ENCODE results near the gene HOXC6. TPM values are rescaled to one million over a fixed set of nuclear protein-coding genes. Genes with fewer than 3 reads are reported as not detected.

The HOXC6 gene
- total RNA-seq, 1 donor: 0.09 TPM

- no peak for TF ChIP-seq CTCF (IDR thresholded peaks at IDR 0.05; ENCODE audit: insufficient read depth, low read length)
- DNase-seq (ENCODE audit: low read depth): peak; percentile 62
- H3K4me3 ChIP-seq (ENCODE audit: low read depth, low read length): peak overlapping the region; percentile 58
These were observed 10.3 kb upstream of the HOXC6 start for GRCh38 chr12:54017878-54018467.

GRCh38 chr12:54018468-54018984 lies 9.7 kb upstream of the HOXC6 start:
- no peak for DNase-seq (ENCODE audit: low read depth)
- peak overlapping the region; percentile 58 for H3K4me3 ChIP-seq (ENCODE audit: low read depth, low read length)

GRCh38 chr12:54019091-54019811 lies 9.0 kb upstream of the HOXC6 start:
- no peak overlapping the region for H3K4me3 ChIP-seq (ENCODE audit: low read depth, low read length)
- TF ChIP-seq CTCF (IDR thresholded peaks at IDR 0.05; ENCODE audit: insufficient read depth, low read length): no peak
- DNase-seq (ENCODE audit: low read depth): no peak

More at GRCh38 chr12:54018468-54018984, 9.7 kb upstream of the HOXC6 start:
- TF ChIP-seq CTCF (IDR thresholded peaks at IDR 0.05; ENCODE audit: insufficient read depth, low read length): no peak

GRCh38 chr12:54019924-54020590 lies 8.2 kb upstream of the HOXC6 start:
- no peak for DNase-seq (ENCODE audit: low read depth)
- no peak overlapping the region for H3K4me3 ChIP-seq (ENCODE audit: low read depth, low read length)
- TF ChIP-seq CTCF (IDR thresholded peaks at IDR 0.05; ENCODE audit: insufficient read depth, low read length): no peak

GRCh38 chr12:54020591-54021405 lies 7.4 kb upstream of the HOXC6 start:
- no peak for DNase-seq (ENCODE audit: low read depth)
- no peak for TF ChIP-seq CTCF (IDR thresholded peaks at IDR 0.05; ENCODE audit: insufficient read depth, low read length)
- H3K4me3 ChIP-seq (ENCODE audit: low read depth, low read length): no peak overlapping the region

- TF ChIP-seq CTCF (IDR thresholded peaks at IDR 0.05; ENCODE audit: insufficient read depth, low read length): no peak
- no peak overlapping the region for H3K4me3 ChIP-seq (ENCODE audit: low read depth, low read length)
- DNase-seq (ENCODE audit: low read depth): no peak
These were observed 6.7 kb upstream of the HOXC6 start for GRCh38 chr12:54021432-54022013.
